ENCODE measurements around the gene NSUN4. TPM values are rescaled to one million over a fixed set of nuclear protein-coding genes. Genes with fewer than 3 reads are reported as not detected.

Gene NSUN4
- total RNA-seq, 2 donors from 2014 or later = 9.1 to 13.9 TPM

DNA sequence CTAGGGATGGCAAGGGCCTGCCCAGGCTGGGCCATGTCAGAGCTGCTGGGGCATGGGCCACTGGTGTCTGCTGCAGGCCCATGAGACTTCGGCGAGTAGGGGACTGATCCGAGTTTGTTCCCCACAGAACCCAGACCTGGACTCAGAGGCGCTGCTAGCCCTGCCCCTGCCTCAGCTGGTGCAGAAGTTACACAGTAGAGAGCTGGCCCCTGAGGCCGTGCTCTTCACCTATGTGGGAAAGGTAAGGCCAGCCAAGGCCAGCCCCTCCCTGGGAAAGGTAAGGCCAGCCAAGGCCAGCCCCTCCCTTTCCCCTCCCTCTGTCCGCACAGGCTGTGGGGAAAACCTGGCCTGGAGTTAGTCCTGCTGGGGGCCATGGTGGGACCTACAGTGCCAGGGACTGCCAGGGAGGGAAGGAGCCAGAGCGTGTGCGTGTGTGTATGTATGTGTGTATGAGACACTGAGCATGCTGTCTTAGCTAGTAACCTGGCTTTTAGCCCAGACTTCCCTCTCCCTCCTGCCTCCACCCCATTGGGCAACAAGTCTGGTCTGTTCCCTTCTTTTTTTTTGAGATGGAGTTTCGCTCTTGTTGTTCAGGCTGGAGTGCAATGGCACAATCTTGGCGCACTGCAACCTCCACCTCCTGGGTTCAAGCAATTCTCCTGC lies 61.5 kb downstream of the NSUN4 start:
- Histone ChIP-seq H3K4me1 (peaks cover 0 to 22% of the 10 kb centered on the region in 2 donors), H3K36me3 (no peaks in the 10 kb centered on the region), H3K27me3 (no peaks in the 10 kb centered on the region), H3K27ac (no peak overlapping the region), H3K9me3 (no peaks in the 10 kb centered on the region), H3K4me3 (peak overlapping the region in 1 of 2 donors; percentile 11)
- peak; percentile 77 for DNase-seq (ENCODE audit: low spot score)
- TF ChIP-seq, protein P1, sequence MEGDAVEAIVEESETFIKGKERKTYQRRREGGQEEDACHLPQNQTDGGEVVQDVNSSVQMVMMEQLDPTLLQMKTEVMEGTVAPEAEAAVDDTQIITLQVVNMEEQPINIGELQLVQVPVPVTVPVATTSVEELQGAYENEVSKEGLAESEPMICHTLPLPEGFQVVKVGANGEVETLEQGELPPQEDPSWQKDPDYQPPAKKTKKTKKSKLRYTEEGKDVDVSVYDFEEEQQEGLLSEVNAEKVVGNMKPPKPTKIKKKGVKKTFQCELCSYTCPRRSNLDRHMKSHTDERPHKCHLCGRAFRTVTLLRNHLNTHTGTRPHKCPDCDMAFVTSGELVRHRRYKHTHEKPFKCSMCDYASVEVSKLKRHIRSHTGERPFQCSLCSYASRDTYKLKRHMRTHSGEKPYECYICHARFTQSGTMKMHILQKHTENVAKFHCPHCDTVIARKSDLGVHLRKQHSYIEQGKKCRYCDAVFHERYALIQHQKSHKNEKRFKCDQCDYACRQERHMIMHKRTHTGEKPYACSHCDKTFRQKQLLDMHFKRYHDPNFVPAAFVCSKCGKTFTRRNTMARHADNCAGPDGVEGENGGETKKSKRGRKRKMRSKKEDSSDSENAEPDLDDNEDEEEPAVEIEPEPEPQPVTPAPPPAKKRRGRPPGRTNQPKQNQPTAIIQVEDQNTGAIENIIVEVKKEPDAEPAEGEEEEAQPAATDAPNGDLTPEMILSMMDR (IDR thresholded peaks at IDR 0.05) = no peak

DNA sequence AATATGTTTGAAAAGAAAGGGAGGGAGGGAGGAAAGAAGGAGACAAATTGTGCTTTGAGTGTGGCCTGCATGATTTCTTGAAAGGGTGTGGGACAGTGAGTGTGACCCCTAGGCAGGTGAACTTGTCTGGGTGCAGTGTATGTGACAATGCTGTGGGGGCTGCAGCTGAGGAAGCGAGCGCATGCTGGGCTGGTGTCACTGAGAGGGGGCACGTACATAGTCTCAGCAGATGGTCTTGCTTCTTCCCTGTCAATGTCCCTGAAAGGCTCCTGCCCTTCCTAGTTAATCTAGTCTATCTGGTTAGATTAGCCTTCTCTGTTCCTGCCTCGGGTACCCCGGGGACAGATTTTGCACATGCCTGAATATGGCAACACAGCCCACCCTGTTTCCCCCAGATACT lies 63.3 kb downstream of the NSUN4 start:
- H3K27me3 ChIP-seq = no peaks in the 10 kb centered on the region
- DNase-seq (ENCODE audit: low spot score) = no peak
- H3K9me3 ChIP-seq = no peaks in the 10 kb centered on the region
- peaks cover 0 to 19% of the 10 kb centered on the region in 2 donors for H3K4me1 ChIP-seq
- H3K36me3 ChIP-seq = no peaks in the 10 kb centered on the region
- H3K4me3 ChIP-seq = no peak overlapping the region
- no peak overlapping the region for H3K27ac ChIP-seq
- TF ChIP-seq, protein P1 (IDR thresholded peaks at IDR 0.05) = no peak

DNA sequence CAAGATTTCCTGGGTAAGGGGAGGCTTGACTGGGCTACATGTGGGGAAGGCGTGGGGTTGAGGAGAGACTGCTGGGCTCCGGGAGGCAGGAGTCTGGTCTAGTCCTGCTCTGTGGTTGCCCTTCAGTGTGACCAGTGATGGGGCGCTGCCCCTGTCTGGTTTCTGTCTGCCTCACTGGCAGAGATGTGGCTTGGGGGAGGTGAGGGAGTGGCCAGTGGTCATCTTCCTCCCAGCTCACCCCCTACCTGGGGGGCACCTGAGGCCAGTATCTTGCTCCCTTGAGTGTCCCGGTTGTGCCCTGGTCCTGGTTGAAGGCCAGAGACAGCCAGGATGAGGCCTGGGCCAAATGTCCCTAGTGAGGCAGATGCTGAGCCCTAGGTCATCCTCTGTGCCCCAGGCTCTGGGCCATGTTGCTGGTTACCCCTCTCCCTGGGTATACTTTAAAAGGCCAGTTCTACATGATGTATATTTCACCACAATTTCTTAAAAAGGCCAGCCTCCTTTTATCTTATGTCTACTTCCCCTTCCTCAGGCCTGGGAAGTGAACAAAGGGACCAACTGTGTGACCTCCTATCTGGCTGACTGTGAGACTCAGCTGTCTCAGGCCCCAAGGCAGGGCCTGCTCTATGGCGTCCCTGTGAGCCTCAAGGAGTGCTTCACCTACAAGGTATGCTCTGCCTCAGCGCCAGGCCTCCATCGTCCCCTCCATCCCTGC lies 64.0 kb downstream of the NSUN4 start:
- Histone ChIP-seq H3K27ac (no peak overlapping the region), H3K4me1 (peaks cover 0 to 19% of the 10 kb centered on the region in 2 donors), H3K9me3 (no peaks in the 10 kb centered on the region), H3K4me3 (no peak overlapping the region), H3K27me3 (no peaks in the 10 kb centered on the region), H3K36me3 (no peaks in the 10 kb centered on the region)
- DNase-seq (ENCODE audit: low spot score) = no peak
- TF ChIP-seq, protein P1 (IDR thresholded peaks at IDR 0.05) = no peak

DNA sequence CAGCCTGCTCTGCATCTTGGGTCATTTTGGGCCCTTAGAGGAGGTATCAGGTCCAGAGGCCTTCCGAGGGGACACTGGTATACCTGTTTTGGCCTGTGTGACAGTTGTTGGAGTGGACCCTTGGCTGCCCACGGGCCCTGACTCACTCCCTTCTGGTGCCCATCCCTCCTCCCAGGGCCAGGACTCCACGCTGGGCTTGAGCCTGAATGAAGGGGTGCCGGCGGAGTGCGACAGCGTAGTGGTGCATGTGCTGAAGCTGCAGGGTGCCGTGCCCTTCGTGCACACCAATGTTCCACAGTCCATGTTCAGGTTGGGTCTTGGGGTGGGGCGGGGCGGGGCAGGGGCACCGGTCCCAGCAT lies 64.6 kb downstream of the NSUN4 start:
- H3K4me3 ChIP-seq = no peak overlapping the region
- H3K36me3 ChIP-seq = no peaks in the 10 kb centered on the region
- no peak for DNase-seq (ENCODE audit: low spot score)
- TF ChIP-seq, protein P1 (IDR thresholded peaks at IDR 0.05) = no peak
- no peak overlapping the region for H3K27ac ChIP-seq
- peaks cover 0 to 19% of the 10 kb centered on the region in 2 donors for H3K4me1 ChIP-seq
- no peaks in the 10 kb centered on the region for H3K9me3 ChIP-seq
- H3K27me3 ChIP-seq = no peaks in the 10 kb centered on the region

- Histone ChIP-seq H3K9me3 (no peaks in the 10 kb centered on the region), H3K4me1 (peaks cover 0 to 19% of the 10 kb centered on the region in 2 donors), H3K27me3 (no peaks in the 10 kb centered on the region), H3K36me3 (no peaks in the 10 kb centered on the region), H3K4me3 (no peak overlapping the region), H3K27ac (no peak overlapping the region)
- DNase-seq (ENCODE audit: low spot score) = no peak
- TF ChIP-seq, protein P1 (IDR thresholded peaks at IDR 0.05) = no peak
Measured at GRCh38 chr1:46405724-46406123, 65.1 kb downstream of the NSUN4 start.
